GM23338 (cell line): ENCODE results near the gene GPD1L. TPM values are rescaled to one million over a fixed set of nuclear protein-coding genes. Genes with fewer than 3 reads are reported as not detected.

Experiments
- ATAC-seq: fragments of 200-7000 bp; cut with Tn5 transposase; 3 replicates; pipeline ENCODE4 v1.9.1; 2020
- DNase-seq: peaks from one replicate; pipeline ENCODE4 v3.0.0-alpha.2; 2015; ENCODE audit warnings: low spot score
- H2AFZ ChIP-seq: fragments of 200-600 bp; sonication (generic); 2 replicates; pipeline ENCODE4 v1.8.0; 2016; ENCODE audit warnings: antibody characterized with exemption, mild to moderate bottlenecking, moderate library complexity
- H3F3A ChIP-seq: fragments of 200-600 bp; sonication (generic); replicated peaks from 2 replicates; pipeline ENCODE4 v1.8.0; 2017; ENCODE audit warnings: antibody characterized with exemption, mixed run types, low read depth
- H3K27ac ChIP-seq: fragments of 200-600 bp; sonication (generic); 2 replicates; pipeline ENCODE4 v1.6.1; 2016; ENCODE audit warnings: low read depth
- H3K27me3 ChIP-seq: fragments of 200-600 bp; sonication (generic); 2 replicates; pipeline ENCODE4 v1.8.0; 2016; ENCODE audit warnings: mild to moderate bottlenecking, mixed run types, moderate library complexity; ENCODE audit not compliant: insufficient read depth
- H3K36me3 ChIP-seq: fragments of 200-600 bp; sonication (generic); 2 replicates; pipeline ENCODE4 v1.8.0; 2016; ENCODE audit warnings: mild to moderate bottlenecking; ENCODE audit not compliant: insufficient read depth
- H3K4me1 ChIP-seq: fragments of 200-600 bp; sonication (generic); 2 replicates; pipeline ENCODE4 v1.8.0; 2016; ENCODE audit warnings: mild to moderate bottlenecking, moderate library complexity; ENCODE audit not compliant: insufficient read depth
- H3K4me2 ChIP-seq: fragments of 200-600 bp; sonication (generic); 2 replicates; pipeline ENCODE4 v1.7.1; 2017; ENCODE audit warnings: mixed run types
- H3K4me3 ChIP-seq: fragments of 200-600 bp; sonication (generic); 2 replicates; pipeline ENCODE4 v1.6.1; 2016; ENCODE audit warnings: mixed run types
- H3K79me2 ChIP-seq: fragments of 200-600 bp; sonication (generic); replicated peaks from 2 replicates; pipeline ENCODE4 v1.8.0; 2017; ENCODE audit warnings: mild to moderate bottlenecking; ENCODE audit not compliant: insufficient read depth
- H3K9me2 ChIP-seq: fragments of 200-600 bp; sonication (generic); 2 replicates; pipeline ENCODE4 v1.8.0; 2017; ENCODE audit not compliant: insufficient read depth
- H4K20me1 ChIP-seq: fragments of 200-600 bp; sonication (generic); replicated peaks from 2 replicates; pipeline ENCODE4 v1.8.0; 2017; ENCODE audit warnings: mild to moderate bottlenecking; ENCODE audit not compliant: insufficient read depth
- H3K27ac Mint-ChIP-seq: 2 replicates; pipeline ENCODE4 v1.8.0; 2020; ENCODE audit warnings: inconsistent platforms, mild to moderate bottlenecking, moderate library complexity, mixed read lengths
- H3K27me3 Mint-ChIP-seq: 3 replicates; pipeline ENCODE4 v1.8.0; 2022; ENCODE audit warnings: low read depth, mild to moderate bottlenecking, moderate library complexity, mixed read lengths, inconsistent platforms; ENCODE audit not compliant: insufficient read depth, poor library complexity
- H3K36me3 Mint-ChIP-seq: 3 replicates; pipeline ENCODE4 v1.8.0; 2021; ENCODE audit warnings: low read depth, mild to moderate bottlenecking, inconsistent platforms, moderate library complexity, mixed read lengths
- H3K4me1 Mint-ChIP-seq: 3 replicates; pipeline ENCODE4 v1.8.0; 2020; ENCODE audit warnings: mild to moderate bottlenecking, inconsistent platforms, mixed read lengths
- H3K4me3 Mint-ChIP-seq: 3 replicates; pipeline ENCODE4 v1.8.0; 2021; ENCODE audit warnings: moderate library complexity, mild to moderate bottlenecking, inconsistent platforms, mixed read lengths
- H3K9me3 Mint-ChIP-seq: 3 replicates; pipeline ENCODE4 v1.8.0; 2020; ENCODE audit warnings: moderate library complexity, mild to moderate bottlenecking, inconsistent platforms, mixed read lengths
- CTCF ChIP-seq, 2 experiments: fragments of 200-600 bp in 1 of 2; sonication (generic) in 1 of 2; conservative IDR thresholded peaks; 2 replicates each; pipeline versions ENCODE4 v1.5.1 to v1.6.1; 2016 to 2017; ENCODE audit warnings: antibody characterized with exemption in 2 of 2, low read depth in 2 of 2, mild to moderate bottlenecking in 2 of 2, moderate library complexity in 1 of 2
- EZH2 ChIP-seq: fragments of 200-600 bp; sonication (generic); IDR thresholded peaks from one replicate; pipeline ENCODE4 v1.8.0; 2017; ENCODE audit warnings: antibody characterized with exemption, mild to moderate bottlenecking, low read depth; ENCODE audit not compliant: unreplicated experiment
- EZH2phosphoT487 ChIP-seq: fragments of 200-600 bp; sonication (generic); IDR thresholded peaks from one replicate; pipeline ENCODE4 v1.8.1; 2018; ENCODE audit warnings: antibody characterized with exemption; ENCODE audit not compliant: unreplicated experiment
- JUNB ChIP-seq: IDR thresholded peaks from one replicate; pipeline ENCODE4 v1.6.1; 2016; ENCODE audit warnings: antibody characterized with exemption; ENCODE audit not compliant: unreplicated experiment
- NANOG ChIP-seq: IDR thresholded peaks from 2 replicates; pipeline ENCODE4 v1.6.1; 2016; ENCODE audit warnings: antibody characterized with exemption, borderline replicate concordance
- REST ChIP-seq: IDR thresholded peaks from one replicate; pipeline ENCODE4 v1.6.1; 2018; ENCODE audit warnings: antibody characterized with exemption; ENCODE audit not compliant: unreplicated experiment
- STAT1 ChIP-seq: IDR thresholded peaks from one replicate; pipeline ENCODE4 v1.6.1; 2016; ENCODE audit warnings: antibody characterized with exemption; ENCODE audit not compliant: unreplicated experiment
- ZNF462 ChIP-seq: fragments of 250-450 bp; sonication (Bioruptor Pico); IDR thresholded peaks from 2 replicates; pipeline ENCODE4 v1.5.0; 2020; ENCODE audit warnings: mild to moderate bottlenecking, moderate library complexity
- polyA plus RNA-seq: library from polyadenylated mRNA; unstranded; fragments of >200 nt; fragmentation: Nextera tagmentation; extraction: Ambion mirVana; gene quantifications from 2 replicates; pipeline ENCODE4 v1.2.1, GENCODE V29; 2016
- total RNA-seq: library from RNA; depleted of rRNA; stranded (reverse); fragments of >200 nt; shearing (Covaris generic); gene quantifications from 2 replicates; pipeline ENCODE4 v1.2.3, GENCODE V29; 2014

GPD1L gene
- total and polyA plus RNA-seq, 2 experiments from 2014 or later, result 2.0 to 6.4 TPM

- Histone ChIP-seq H3K4me2 (no peak overlapping the region), H3K79me2 (no peaks in the 10 kb centered on the region), H3K27ac (no peak overlapping the region), H3K36me3 (no peaks in the 10 kb centered on the region), H3K27me3 (no peaks in the 10 kb centered on the region), H3K4me1 (no peaks in the 10 kb centered on the region), H2AFZ (no peak overlapping the region), H4K20me1 (no peaks in the 10 kb centered on the region), H3K4me3 (no peak overlapping the region), H3K9me2 (0 out of 2 replicates have a peak, but pooled peaks cover 6% of the 10 kb centered on the region), H3F3A (no peaks in the 10 kb centered on the region)
- Mint-ChIP-seq H3K4me1 (peaks cover 4% of the 10 kb centered on the region), H3K36me3 (no peaks in the 10 kb centered on the region; the same call in 2 of the 3 replicates), H3K4me3 (no peak overlapping the region), H3K9me3 (no peaks in the 10 kb centered on the region), H3K27me3 (no peaks in the 10 kb centered on the region), H3K27ac (no peak overlapping the region)
- ATAC-seq (no peak), DNase-seq (no peak)
- no peak for TF ChIP-seq NANOG
- no peak for TF ChIP-seq CTCF (conservative IDR thresholded peaks at IDR 0.05; ENCODE audit: low read depth in 2 of 2)
Observed at GRCh38 chr3:32132706-32133105, 26.3 kb downstream of the GPD1L start.

GRCh38 chr3:32136703-32137102 is 30.3 kb downstream of the GPD1L start:
- Mint-ChIP-seq H3K4me1 (peaks cover 8% of the 10 kb centered on the region; the same call in 2 of the 3 replicates), H3K36me3 (no peaks in the 10 kb centered on the region; the same call in 2 of the 3 replicates), H3K27ac (no peak overlapping the region), H3K4me3 (no peak overlapping the region), H3K9me3 (no peaks in the 10 kb centered on the region), H3K27me3 (peaks cover 3% of the 10 kb centered on the region)
- H2AFZ ChIP-seq, result no peak overlapping the region
- H3K36me3 ChIP-seq, result no peaks in the 10 kb centered on the region
- no peak for DNase-seq
- no peaks in the 10 kb centered on the region for H3K79me2 ChIP-seq
- TF ChIP-seq EZH2phosphoT487 (no peak), EZH2 (no peak), STAT1 (no peak), ZNF462 (CRISPR knock-in tag) (no peak), REST (no peak), JUNB (no peak)
- no peaks in the 10 kb centered on the region for H3K4me1 ChIP-seq
- no peaks in the 10 kb centered on the region for H3K27me3 ChIP-seq
- no peaks in the 10 kb centered on the region for H3F3A ChIP-seq
- ATAC-seq, result no peak
- 0 out of 2 replicates have a peak, but pooled peaks cover 6% of the 10 kb centered on the region for H3K9me2 ChIP-seq
- no peak overlapping the region for H3K4me3 ChIP-seq
- no peak overlapping the region for H3K27ac ChIP-seq
- H4K20me1 ChIP-seq, result no peaks in the 10 kb centered on the region
- no peak overlapping the region for H3K4me2 ChIP-seq
